Measurements from ENCODE around the gene PLEKHG5. TPM values are rescaled to one million over a fixed set of nuclear protein-coding genes. Genes with fewer than 3 reads are reported as not detected.

PLEKHG5 gene
- polyA plus RNA-seq, 1 experiment, result 4.3 TPM

- H3K27me3 ChIP-seq (ENCODE audit: control insufficient read depth, insufficient read depth, low read length), result no peaks in the 10 kb centered on the region
- no peak overlapping the region for H3K4me3 ChIP-seq (ENCODE audit: low read depth, low read length)
- no peaks in the 10 kb centered on the region for H3K36me3 ChIP-seq (ENCODE audit: control insufficient read depth, insufficient read depth, low read length)
- ChIA-PET CTCF (no interaction called here), POLR2A (no interaction called here)
- TF ChIP-seq CTCF (IDR thresholded peaks at IDR 0.05; ENCODE audit: insufficient read depth, low read depth, low read length), result no peak
- no peak for DNase-seq (ENCODE audit: low read depth)
These were observed 19.6 kb upstream of the PLEKHG5 start for GRCh38 chr1:6511056-6511455.

DNA sequence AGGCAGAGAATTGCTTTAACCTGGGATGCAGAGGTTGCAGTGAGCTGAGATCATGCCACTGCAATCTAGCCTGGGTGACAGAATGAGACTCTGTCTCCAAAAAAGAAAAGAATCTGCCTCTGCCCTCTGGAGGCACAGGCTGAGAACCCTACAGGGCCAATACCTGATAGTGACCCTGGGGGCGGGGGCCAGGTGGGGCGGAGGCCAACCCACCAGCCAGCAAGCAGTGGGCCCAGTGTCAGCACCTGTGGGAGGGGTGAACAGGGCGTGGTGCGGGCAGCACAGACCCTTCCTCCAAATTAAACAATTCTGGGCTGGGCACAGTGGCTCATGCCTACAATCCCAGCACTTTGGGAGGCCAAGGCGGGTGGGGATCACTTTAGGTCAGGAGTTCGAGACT is 19.0 kb upstream of the PLEKHG5 start:
- ChIA-PET POLR2A (no interaction called here), CTCF (interaction anchor here (2.0 kb wide), 1 partner anchor 13 kb away, joined by 8 read pairs; no protein-coding TSS in a partner anchor)
- DNase-seq (ENCODE audit: low read depth), result no peak
- no peaks in the 10 kb centered on the region for H3K36me3 ChIP-seq (ENCODE audit: control insufficient read depth, insufficient read depth, low read length)
- no peak for TF ChIP-seq CTCF (IDR thresholded peaks at IDR 0.05; ENCODE audit: insufficient read depth, low read depth, low read length)
- H3K27me3 ChIP-seq (ENCODE audit: control insufficient read depth, insufficient read depth, low read length), result no peaks in the 10 kb centered on the region
- no peak overlapping the region for H3K4me3 ChIP-seq (ENCODE audit: low read depth, low read length)

DNA sequence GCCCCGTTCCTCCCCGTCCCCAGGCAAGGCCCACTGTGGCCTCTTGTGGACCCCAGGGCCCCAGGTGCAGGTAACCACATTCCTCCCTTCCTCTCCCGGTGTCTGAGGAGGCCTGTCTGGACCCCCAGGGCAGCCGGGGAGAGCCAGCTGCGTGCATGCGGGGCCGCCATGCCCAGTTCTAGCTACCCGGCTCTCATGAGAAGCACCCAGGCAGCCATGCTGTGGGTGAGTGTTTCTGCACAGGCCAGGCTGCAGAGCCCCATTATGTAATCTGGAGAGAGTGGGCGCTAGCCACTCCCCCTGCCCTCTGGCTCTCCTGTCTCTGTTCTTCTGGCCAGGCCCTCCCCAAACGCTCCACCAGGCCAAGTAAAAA is 18.4 kb upstream of the PLEKHG5 start:
- H3K36me3 ChIP-seq (ENCODE audit: control insufficient read depth, insufficient read depth, low read length), result no peaks in the 10 kb centered on the region
- H3K27me3 ChIP-seq (ENCODE audit: control insufficient read depth, insufficient read depth, low read length), result no peaks in the 10 kb centered on the region
- H3K4me3 ChIP-seq (ENCODE audit: low read depth, low read length), result no peak overlapping the region
- POLR2A ChIA-PET, result no interaction called here
- CTCF ChIA-PET, result interaction anchor here (2.0 kb wide), 1 partner anchor 13 kb away, joined by 8 read pairs; no protein-coding TSS in a partner anchor
- no peak for TF ChIP-seq CTCF (IDR thresholded peaks at IDR 0.05; ENCODE audit: insufficient read depth, low read depth, low read length)
- no peak for DNase-seq (ENCODE audit: low read depth)

DNA sequence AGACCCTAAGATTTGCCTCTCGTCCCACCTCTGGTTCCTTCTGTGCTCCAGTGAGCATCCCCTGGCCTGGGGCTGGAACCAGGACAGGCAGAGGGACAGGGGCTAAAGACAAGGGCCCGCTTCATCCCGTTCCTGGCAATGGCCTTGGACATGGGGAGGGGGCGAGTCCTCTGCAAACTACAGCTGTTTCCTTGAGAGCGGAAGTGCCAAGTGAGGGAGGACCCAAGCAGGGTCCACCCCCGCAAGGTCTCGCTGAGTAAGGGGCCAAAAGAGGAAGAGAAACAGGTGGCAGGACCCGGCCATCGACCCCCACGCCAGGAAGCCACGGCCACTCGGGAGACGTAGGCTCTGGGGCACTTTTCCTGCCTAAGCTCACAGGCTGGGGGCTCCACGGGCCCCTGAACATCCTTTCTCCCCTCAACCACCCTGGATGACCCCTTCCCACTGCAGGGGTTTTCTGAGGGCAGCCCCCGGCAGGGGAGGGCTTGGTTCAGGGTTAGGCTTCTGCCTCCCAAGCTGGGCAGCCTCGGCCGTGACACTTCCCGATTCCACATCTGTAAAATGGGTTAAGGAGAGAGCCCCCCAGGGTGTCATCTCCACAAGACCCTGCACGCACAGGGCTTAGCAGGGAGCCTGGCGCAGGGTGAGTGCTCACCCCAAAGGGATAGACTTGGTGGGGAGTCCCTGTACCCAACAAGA is 17.9 kb upstream of the PLEKHG5 start:
- POLR2A ChIA-PET, result no interaction called here

DNA sequence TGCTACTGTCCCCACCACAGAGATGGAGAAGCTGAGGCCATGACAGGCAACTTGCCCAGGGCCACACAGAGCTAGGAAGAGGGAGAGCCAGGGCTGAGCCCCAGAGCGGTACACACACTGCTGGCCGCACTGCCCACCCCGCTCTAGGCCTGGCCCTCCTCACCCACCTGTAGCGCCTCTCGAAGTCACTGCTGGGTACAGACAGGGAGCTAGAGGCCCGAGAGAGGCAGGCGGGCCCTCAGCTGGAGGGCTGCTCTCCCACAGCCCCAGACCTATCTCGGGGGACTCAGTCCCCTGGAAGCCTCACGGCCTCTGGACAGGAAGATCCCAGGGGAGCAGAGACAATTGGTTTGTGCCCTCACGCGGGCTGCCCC is 17.3 kb upstream of the PLEKHG5 start:
- Histone ChIP-seq H3K27me3 (ENCODE audit: control insufficient read depth, insufficient read depth, low read length) (no peaks in the 10 kb centered on the region), H3K4me3 (ENCODE audit: low read depth, low read length) (no peak overlapping the region), H3K36me3 (ENCODE audit: control insufficient read depth, insufficient read depth, low read length) (no peaks in the 10 kb centered on the region)
- ChIA-PET CTCF (interaction anchor here (0.8 to 2.0 kb wide), 2 partner anchors 14 to 18 kb away, joined by 3 to 8 read pairs; partner anchors contain the start of gene PLEKHG5), POLR2A (no interaction called here)
- TF ChIP-seq CTCF (IDR thresholded peaks at IDR 0.05; ENCODE audit: insufficient read depth, low read depth, low read length), result no peak
- DNase-seq (ENCODE audit: low read depth), result no peak

More for the DNA sequence above, 17.9 kb upstream of the PLEKHG5 start:
- no peaks in the 10 kb centered on the region for H3K27me3 ChIP-seq (ENCODE audit: control insufficient read depth, insufficient read depth, low read length)
- DNase-seq (ENCODE audit: low read depth), result no peak
- CTCF ChIA-PET, result interaction anchor here (0.8 to 2.0 kb wide), 2 partner anchors 14 to 18 kb away, joined by 3 to 8 read pairs; partner anchors contain the start of gene PLEKHG5
- H3K36me3 ChIP-seq (ENCODE audit: control insufficient read depth, insufficient read depth, low read length), result no peaks in the 10 kb centered on the region
- H3K4me3 ChIP-seq (ENCODE audit: low read depth, low read length), result no peak overlapping the region
- TF ChIP-seq CTCF (IDR thresholded peaks at IDR 0.05; ENCODE audit: insufficient read depth, low read depth, low read length), result no peak
